ENCODE data around the gene RALGDS.
"Not testable (repeated sequence)": the region's sequence is repeated elsewhere in the genome, so short reads cannot be mapped to it uniquely, and the experiment has no call there.

The RALGDS gene

DNA sequence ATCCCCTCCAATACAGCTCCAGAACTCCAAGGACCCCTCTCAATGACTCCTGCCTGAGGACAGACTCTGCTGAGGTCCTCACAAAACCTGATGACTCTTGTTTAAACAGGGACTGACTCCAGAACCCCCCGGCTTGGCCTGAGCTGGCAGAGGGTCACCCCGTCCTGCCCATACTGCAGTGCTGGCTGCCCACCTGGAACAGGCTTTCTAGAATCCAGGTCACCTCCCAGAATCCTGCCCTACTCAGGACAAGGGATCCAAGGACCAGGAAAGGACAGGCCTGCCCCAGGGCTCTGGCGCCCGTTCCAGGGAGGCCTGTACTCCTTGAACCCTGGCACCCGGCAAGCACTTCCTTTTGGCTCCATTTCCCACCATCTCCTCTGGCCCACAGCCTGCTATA lies 22.2 kb downstream of the RALGDS start:
- no peaks in the 10 kb centered on the region for H3K4me1 ChIP-seq (ENCODE audit: control insufficient read depth, low read depth, low read length)
- H3K9me3 ChIP-seq (ENCODE audit: control insufficient read depth, low read depth, low read length): peaks cover 6% of the 10 kb centered on the region
- H3K4me3 ChIP-seq (ENCODE audit: low read length): no peak overlapping the region
- no peaks in the 10 kb centered on the region for H3K27me3 ChIP-seq (ENCODE audit: control insufficient read depth, insufficient read depth, low read length)
- peaks cover 24% of the 10 kb centered on the region for H3K36me3 ChIP-seq (ENCODE audit: control insufficient read depth, low read depth, low read length)
- H3K9ac ChIP-seq (ENCODE audit: low read length): no peak overlapping the region
- H3K27ac ChIP-seq (ENCODE audit: low read length): no peak overlapping the region

GRCh38 chr9:133098104-133098754 lies 22.8 kb downstream of the RALGDS start:
- no peak overlapping the region for H3K9ac ChIP-seq (ENCODE audit: low read length)
- no peak overlapping the region for H3K27ac ChIP-seq (ENCODE audit: low read length)
- H3K4me1 ChIP-seq (ENCODE audit: control insufficient read depth, low read depth, low read length): no peaks in the 10 kb centered on the region
- H3K27me3 ChIP-seq (ENCODE audit: control insufficient read depth, insufficient read depth, low read length): no peaks in the 10 kb centered on the region
- H3K4me3 ChIP-seq (ENCODE audit: low read length): no peak overlapping the region
- peaks cover 24% of the 10 kb centered on the region for H3K36me3 ChIP-seq (ENCODE audit: control insufficient read depth, low read depth, low read length)
- peaks cover 6% of the 10 kb centered on the region for H3K9me3 ChIP-seq (ENCODE audit: control insufficient read depth, low read depth, low read length)

- H3K9ac ChIP-seq (ENCODE audit: low read length): no peak overlapping the region
- H3K4me1 ChIP-seq (ENCODE audit: control insufficient read depth, low read depth, low read length): no peaks in the 10 kb centered on the region
- H3K27me3 ChIP-seq (ENCODE audit: control insufficient read depth, insufficient read depth, low read length): no peaks in the 10 kb centered on the region
- H3K4me3 ChIP-seq (ENCODE audit: low read length): no peak overlapping the region
- H3K9me3 ChIP-seq (ENCODE audit: control insufficient read depth, low read depth, low read length): peaks cover 6% of the 10 kb centered on the region
- H3K36me3 ChIP-seq (ENCODE audit: control insufficient read depth, low read depth, low read length): peaks cover 9% of the 10 kb centered on the region
- H3K27ac ChIP-seq (ENCODE audit: low read length): no peak overlapping the region
Observed at GRCh38 chr9:133094842-133095393, 26.1 kb downstream of the RALGDS start.

- H3K4me3 ChIP-seq (ENCODE audit: low read length); H3K9me3 ChIP-seq (ENCODE audit: control insufficient read depth, low read depth, low read length); H3K9ac ChIP-seq (ENCODE audit: low read length); H3K27ac ChIP-seq (ENCODE audit: low read length); H3K4me1 ChIP-seq (ENCODE audit: control insufficient read depth, low read depth, low read length); H3K27me3 ChIP-seq (ENCODE audit: control insufficient read depth, insufficient read depth, low read length); H3K36me3 ChIP-seq (ENCODE audit: control insufficient read depth, low read depth, low read length): not testable (repeated sequence)
Observed at GRCh38 chr9:133094351-133094750, 26.7 kb downstream of the RALGDS start.

GRCh38 chr9:133090752-133091385 lies 30.2 kb downstream of the RALGDS start:
- H3K9ac ChIP-seq (ENCODE audit: low read length): no peak overlapping the region
- peaks cover 6% of the 10 kb centered on the region for H3K9me3 ChIP-seq (ENCODE audit: control insufficient read depth, low read depth, low read length)
- H3K36me3 ChIP-seq (ENCODE audit: control insufficient read depth, low read depth, low read length): no peaks in the 10 kb centered on the region
- H3K27me3 ChIP-seq (ENCODE audit: control insufficient read depth, insufficient read depth, low read length): no peaks in the 10 kb centered on the region
- no peaks in the 10 kb centered on the region for H3K4me1 ChIP-seq (ENCODE audit: control insufficient read depth, low read depth, low read length)
- H3K27ac ChIP-seq (ENCODE audit: low read length): no peak overlapping the region
- no peak overlapping the region for H3K4me3 ChIP-seq (ENCODE audit: low read length)

GRCh38 chr9:133090187-133090586 lies 30.9 kb downstream of the RALGDS start:
- H3K27ac ChIP-seq (ENCODE audit: low read length): no peak overlapping the region
- H3K9me3 ChIP-seq (ENCODE audit: control insufficient read depth, low read depth, low read length): peaks cover 3% of the 10 kb centered on the region
- no peaks in the 10 kb centered on the region for H3K36me3 ChIP-seq (ENCODE audit: control insufficient read depth, low read depth, low read length)
- H3K27me3 ChIP-seq (ENCODE audit: control insufficient read depth, insufficient read depth, low read length): no peaks in the 10 kb centered on the region
- H3K4me3 ChIP-seq (ENCODE audit: low read length): no peak overlapping the region
- no peaks in the 10 kb centered on the region for H3K4me1 ChIP-seq (ENCODE audit: control insufficient read depth, low read depth, low read length)
- no peak overlapping the region for H3K9ac ChIP-seq (ENCODE audit: low read length)

DNA sequence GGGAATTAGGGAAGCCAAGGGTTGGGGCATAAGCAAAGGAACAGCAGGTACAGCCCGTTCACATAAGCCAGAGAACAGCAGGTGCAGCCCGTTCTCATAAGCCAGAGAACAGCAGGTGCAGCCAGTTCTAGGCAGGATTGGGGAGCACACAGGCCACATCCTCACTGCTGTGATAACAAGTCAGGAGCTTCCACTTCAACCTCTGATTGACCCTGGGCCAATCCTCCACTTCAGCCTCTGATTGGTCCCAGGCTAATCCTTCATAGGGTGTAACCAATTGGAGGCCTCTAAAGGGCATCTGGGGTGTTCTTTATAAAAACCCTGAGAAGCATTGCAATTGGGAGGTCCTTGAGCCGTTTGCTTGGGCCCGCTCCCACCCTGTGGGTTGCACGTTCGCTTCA lies 31.8 kb downstream of the RALGDS start:
- Histone ChIP-seq H3K9ac (ENCODE audit: low read length) (no peak overlapping the region), H3K4me3 (ENCODE audit: low read length) (no peak overlapping the region), H3K36me3 (ENCODE audit: control insufficient read depth, low read depth, low read length) (no peaks in the 10 kb centered on the region), H3K27me3 (ENCODE audit: control insufficient read depth, insufficient read depth, low read length) (no peaks in the 10 kb centered on the region), H3K27ac (ENCODE audit: low read length) (no peak overlapping the region), H3K9me3 (ENCODE audit: control insufficient read depth, low read depth, low read length) (no peaks in the 10 kb centered on the region), H3K4me1 (ENCODE audit: control insufficient read depth, low read depth, low read length) (no peaks in the 10 kb centered on the region)

- Histone ChIP-seq H3K9ac (ENCODE audit: low read length) (no peak overlapping the region), H3K27ac (ENCODE audit: low read length) (no peak overlapping the region), H3K27me3 (ENCODE audit: control insufficient read depth, insufficient read depth, low read length) (no peaks in the 10 kb centered on the region), H3K4me3 (ENCODE audit: low read length) (no peak overlapping the region), H3K36me3 (ENCODE audit: control insufficient read depth, low read depth, low read length) (no peaks in the 10 kb centered on the region), H3K9me3 (ENCODE audit: control insufficient read depth, low read depth, low read length) (no peaks in the 10 kb centered on the region), H3K4me1 (ENCODE audit: control insufficient read depth, low read depth, low read length) (no peaks in the 10 kb centered on the region)
Observed at GRCh38 chr9:133088756-133089155, 32.3 kb downstream of the RALGDS start.

DNA sequence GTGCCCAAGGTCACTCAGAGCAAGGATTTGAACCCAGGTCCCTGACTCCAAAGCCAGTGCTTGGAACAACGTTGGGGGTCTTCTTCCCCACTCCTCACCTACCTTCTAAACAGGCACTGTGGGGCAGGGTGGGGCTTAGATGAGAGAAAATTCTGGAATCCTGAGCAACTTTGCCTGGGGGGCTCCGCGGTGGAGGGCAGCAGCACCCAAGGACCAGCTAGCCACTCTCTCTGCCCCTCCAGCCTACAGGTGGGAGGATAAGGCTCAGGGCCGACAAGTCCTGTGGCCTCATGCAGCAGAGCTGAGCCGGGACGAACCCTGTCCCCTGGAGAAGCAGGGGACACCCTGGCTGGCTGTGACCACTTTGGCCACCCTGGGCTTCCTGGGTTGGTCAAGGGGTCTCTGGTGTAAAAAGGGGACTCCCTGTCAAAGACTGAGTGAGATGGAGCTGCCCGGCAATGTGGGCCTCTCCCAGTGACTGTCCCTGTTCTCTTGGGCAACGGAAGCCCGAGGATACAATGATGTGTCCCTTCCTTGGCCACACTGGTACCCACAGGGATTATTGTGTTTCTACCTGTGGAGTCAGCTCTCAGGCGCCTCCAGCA lies 32.8 kb downstream of the RALGDS start:
- no peak overlapping the region for H3K4me3 ChIP-seq (ENCODE audit: low read length)
- no peak overlapping the region for H3K9ac ChIP-seq (ENCODE audit: low read length)

DNA sequence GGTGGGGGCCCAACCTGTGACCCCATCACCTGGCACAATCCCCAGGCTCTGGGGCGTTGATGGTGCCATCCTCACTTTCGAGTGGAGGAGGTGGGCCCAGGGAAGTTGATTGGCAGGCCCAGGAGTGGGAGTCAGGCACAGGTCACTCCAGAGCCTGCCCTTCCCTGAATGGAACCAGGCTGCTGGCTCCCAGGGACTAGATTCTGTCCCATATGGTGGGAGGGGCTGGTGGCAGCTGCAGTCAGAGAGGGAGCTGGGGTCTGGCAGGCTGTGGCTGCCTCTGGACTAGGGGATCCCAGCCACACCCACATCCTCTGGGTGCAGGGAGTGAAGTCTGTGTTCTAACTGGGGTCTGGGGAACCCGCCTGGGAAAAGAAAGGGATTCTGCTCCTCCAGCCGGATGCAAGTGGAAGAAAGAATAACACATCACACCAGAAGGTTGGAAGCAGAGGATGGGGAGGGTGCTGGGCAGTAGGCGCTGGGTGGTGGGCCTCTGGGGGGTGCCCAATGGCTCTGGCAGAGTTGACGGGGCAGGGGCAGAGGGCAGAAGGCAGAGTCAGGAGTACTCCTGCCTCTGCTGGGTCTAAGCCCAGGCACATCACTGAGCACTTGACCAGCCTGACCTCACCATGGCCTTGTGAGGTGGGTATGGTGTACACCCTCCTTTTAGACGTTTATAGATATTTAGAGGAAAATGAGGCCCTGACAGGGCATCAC lies 33.5 kb downstream of the RALGDS start:
- no peaks in the 10 kb centered on the region for H3K36me3 ChIP-seq (ENCODE audit: control insufficient read depth, low read depth, low read length)
- H3K4me1 ChIP-seq (ENCODE audit: control insufficient read depth, low read depth, low read length): no peaks in the 10 kb centered on the region
- H3K27me3 ChIP-seq (ENCODE audit: control insufficient read depth, insufficient read depth, low read length): no peaks in the 10 kb centered on the region
- H3K9me3 ChIP-seq (ENCODE audit: control insufficient read depth, low read depth, low read length): no peaks in the 10 kb centered on the region
- no peak overlapping the region for H3K9ac ChIP-seq (ENCODE audit: low read length)
- no peak overlapping the region for H3K27ac ChIP-seq (ENCODE audit: low read length)
- no peak overlapping the region for H3K4me3 ChIP-seq (ENCODE audit: low read length)

More for the DNA sequence above, 32.8 kb downstream of the RALGDS start:
- H3K4me1 ChIP-seq (ENCODE audit: control insufficient read depth, low read depth, low read length): no peaks in the 10 kb centered on the region
- no peaks in the 10 kb centered on the region for H3K9me3 ChIP-seq (ENCODE audit: control insufficient read depth, low read depth, low read length)
- H3K27me3 ChIP-seq (ENCODE audit: control insufficient read depth, insufficient read depth, low read length): no peaks in the 10 kb centered on the region
- H3K36me3 ChIP-seq (ENCODE audit: control insufficient read depth, low read depth, low read length): no peaks in the 10 kb centered on the region
- no peak overlapping the region for H3K27ac ChIP-seq (ENCODE audit: low read length)

DNA sequence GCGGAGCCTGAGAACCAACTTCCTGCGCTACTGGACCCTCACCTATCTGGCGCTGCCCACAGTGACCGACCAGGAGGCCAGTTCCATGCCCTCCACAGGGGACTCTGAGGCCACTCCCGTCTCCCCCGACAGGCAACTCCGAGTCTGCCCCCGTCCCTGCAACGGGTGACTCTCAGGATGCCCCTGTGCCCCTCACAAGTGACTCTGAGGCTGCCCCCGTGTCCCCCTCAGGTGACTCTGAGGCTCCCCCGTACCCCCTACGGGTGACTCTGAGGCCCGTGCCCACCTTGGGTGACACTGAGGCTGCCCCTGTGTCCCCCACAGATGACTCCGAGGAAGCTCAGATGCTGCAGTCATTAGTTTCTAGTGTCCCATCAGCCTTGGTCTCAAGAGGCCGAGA lies 34.1 kb downstream of the RALGDS start:
- H3K9me3 ChIP-seq (ENCODE audit: control insufficient read depth, low read depth, low read length): no peaks in the 10 kb centered on the region
- no peaks in the 10 kb centered on the region for H3K27me3 ChIP-seq (ENCODE audit: control insufficient read depth, insufficient read depth, low read length)
- H3K4me1 ChIP-seq (ENCODE audit: control insufficient read depth, low read depth, low read length): no peaks in the 10 kb centered on the region
- no peak overlapping the region for H3K4me3 ChIP-seq (ENCODE audit: low read length)
- no peaks in the 10 kb centered on the region for H3K36me3 ChIP-seq (ENCODE audit: control insufficient read depth, low read depth, low read length)
- no peak overlapping the region for H3K27ac ChIP-seq (ENCODE audit: low read length)
- H3K9ac ChIP-seq (ENCODE audit: low read length): no peak overlapping the region
